NCI-H1930 (cell line): ENCODE data around the gene CBARP.
A peak's percentile ranks its signal among the peaks of the same experiment; 100 is the strongest.

Experiments used
- DNase-seq, 2 experiments: peaks; one replicate each; lab custom pipeline; 2025; lab: John Stamatoyannopoulos, UW

Gene CBARP

GRCh38 chr19:1239796-1240737 lies 2.3 kb upstream of the CBARP start:
- DNase-seq = peak; percentile 79 to 93

- DNase-seq = no peak
Observed at GRCh38 chr19:1239420-1239795, 1.6 kb upstream of the CBARP start.

- no peak for DNase-seq
Observed at GRCh38 chr19:1238369-1239303, 831 bp upstream of the CBARP start.

GRCh38 chr19:1237027-1237659 lies 662 bp downstream of the CBARP start:
- no peak for DNase-seq

GRCh38 chr19:1236576-1236975 lies 1.2 kb downstream of the CBARP start:
- DNase-seq = no peak

GRCh38 chr19:1235625-1236538 lies 1.9 kb downstream of the CBARP start:
- no peak for DNase-seq

- DNase-seq = no peak
Observed at GRCh38 chr19:1234955-1235380, 2.8 kb downstream of the CBARP start.

- DNase-seq = no peak
Observed at GRCh38 chr19:1234051-1234954, 3.5 kb downstream of the CBARP start.

GRCh38 chr19:1233115-1233667 lies 4.6 kb downstream of the CBARP start:
- no peak for DNase-seq

GRCh38 chr19:1232652-1233072 lies 5.1 kb downstream of the CBARP start:
- DNase-seq = no peak

- no peak for DNase-seq
Observed at GRCh38 chr19:1231729-1232637, 5.8 kb downstream of the CBARP start.

- no peak for DNase-seq
Observed at GRCh38 chr19:1230783-1231489, 6.9 kb downstream of the CBARP start.

GRCh38 chr19:1229924-1230782 lies 7.7 kb downstream of the CBARP start:
- DNase-seq = no peak

GRCh38 chr19:1229056-1229923 lies 8.5 kb downstream of the CBARP start:
- DNase-seq = no peak

- DNase-seq = no peak
Observed at GRCh38 chr19:1228161-1228957, 9.4 kb downstream of the CBARP start.
